HCT116 (cell line): ENCODE measurements around the gene MED10. TPM values are rescaled to one million over a fixed set of nuclear protein-coding genes. Genes with fewer than 3 reads are reported as not detected.

ENCODE experiments used
- ATAC-seq: fragments of 200-7000 bp; cut with Tn5 transposase; 2 replicates; pipeline ENCODE4 v1.9.1; 2020; ENCODE audit warnings: mild to moderate bottlenecking, moderate library complexity
- BruUV-seq: library from RNA; stranded (reverse); fragments of 400-500 nt; replicated peaks from 2 replicates; lab custom pipeline; 2021; lab: Mats Ljungman, UMichigan
- CTCF ChIA-PET: fragments of 300-600 bp; sonication (Branson Sonifier 250); formaldehyde crosslinking; loops from one replicate; lab custom pipeline; 2021; ENCODE audit warnings: antibody characterized with exemption; lab: Charles Lee
- POLR2A ChIA-PET: fragments of 300-600, 350-600 bp; sonication (Branson Sonifier 250); formaldehyde crosslinking; loops from one replicate; lab custom pipeline; 2021; ENCODE audit warnings: antibody characterized with exemption; lab: Charles Lee
- RAD21 ChIA-PET, 2 experiments: fragments of 300-600 bp; sonication (Branson Sonifier 250); formaldehyde crosslinking; loops; one replicate each; lab custom pipeline; 2023; ENCODE audit warnings: low total read pairs in 2 of 2; ENCODE audit not compliant: uncharacterized antibody in 2 of 2, unreplicated experiment in 2 of 2, low non-redundant PET in 1 of 2; lab: Charles Lee
- DNase-seq: peaks from one replicate; pipeline ENCODE4 v3.0.0-alpha.2; 2010; ENCODE audit warnings: low read depth, low spot score
- H2AFZ ChIP-seq: fragments of 200-600 bp; shearing (Covaris generic), sonication (generic); 2 replicates; pipeline ENCODE4 v1.6.1; 2017; ENCODE audit warnings: low read depth, mixed run types, mixed read lengths, antibody characterized with exemption, low read length; ENCODE audit not compliant: poor library complexity, severe bottlenecking
- H3K27ac ChIP-seq: 2 replicates; pipeline ENCODE4 v1.5.1; 2012; ENCODE audit warnings: low read depth, low read length
- H3K27me3 ChIP-seq: fragments of 200-600 bp; sonication (generic); 2 replicates; pipeline ENCODE4 v1.6.1; 2016; ENCODE audit warnings: mixed run types, low read length, mixed read lengths; ENCODE audit not compliant: insufficient read depth
- H3K36me3 ChIP-seq, 2 experiments: fragments of 200-500 bp in 1 of 2; fragments of 200-600 bp in 1 of 2; sonication (Bioruptor generic) in 1 of 2; sonication (generic) in 1 of 2; 2 replicates each; pipeline versions ENCODE4 v1.5.1 to v1.6.1; 2014 to 2016; ENCODE audit warnings: low read length in 2 of 2, inconsistent platforms in 1 of 2, mixed read lengths in 1 of 2, mixed run types in 1 of 2; ENCODE audit not compliant: insufficient read depth in 2 of 2, control insufficient read depth in 1 of 2
- H3K4me1 ChIP-seq, 2 experiments: fragments of 200-600 bp in 1 of 2; sonication (generic) in 1 of 2; 2 replicates each; pipeline versions ENCODE4 v1.5.1 to v1.6.1; 2012 to 2017; ENCODE audit warnings: low read length in 2 of 2, inconsistent platforms in 1 of 2, mild to moderate bottlenecking in 1 of 2, mixed read lengths in 1 of 2, mixed run types in 1 of 2, moderate library complexity in 1 of 2; ENCODE audit not compliant: insufficient read depth in 2 of 2, control insufficient read depth in 1 of 2
- H3K4me2 ChIP-seq: fragments of 200-600 bp; sonication (generic); 2 replicates; pipeline ENCODE4 v1.6.1; 2017; ENCODE audit warnings: mixed run types, low read length, mixed read lengths
- H3K4me3 ChIP-seq, 2 experiments: fragments of 200-600 bp in 1 of 2; sonication (generic) in 1 of 2; replicated peaks in 1 of 2; 2 replicates each; pipeline ENCODE4 v1.5.1; 2011 to 2016; ENCODE audit warnings: low read length in 2 of 2, control low read depth in 1 of 2, low read depth in 1 of 2, mild to moderate bottlenecking in 1 of 2, mixed read lengths in 1 of 2, mixed run types in 1 of 2
- H3K79me2 ChIP-seq: fragments of 200-600 bp; sonication (generic); 2 replicates; pipeline ENCODE4 v1.6.1; 2017; ENCODE audit warnings: mild to moderate bottlenecking, mixed run types, low read length, moderate library complexity, mixed read lengths; ENCODE audit not compliant: insufficient read depth
- H3K9ac ChIP-seq: fragments of 200-600 bp; sonication (generic); 2 replicates; pipeline ENCODE4 v1.6.1; 2016; ENCODE audit warnings: low read length, mixed read lengths
- H3K9me2 ChIP-seq: fragments of 200-600 bp; sonication (generic), shearing (Covaris generic); 2 replicates; pipeline ENCODE4 v1.6.1; 2017; ENCODE audit warnings: mixed run types, mild to moderate bottlenecking, moderate library complexity; ENCODE audit not compliant: insufficient read depth
- H3K9me3 ChIP-seq, 2 experiments: fragments of 200-500 bp in 1 of 2; fragments of 200-600 bp in 1 of 2; sonication (Bioruptor generic) in 1 of 2; sonication (generic) in 1 of 2; 2 replicates each; pipeline ENCODE4 v1.6.1; 2014 to 2017; ENCODE audit warnings: low read length in 2 of 2, mixed read lengths in 2 of 2, inconsistent platforms in 1 of 2, low read depth in 1 of 2, mild to moderate bottlenecking in 1 of 2, mixed run types in 1 of 2, moderate library complexity in 1 of 2; ENCODE audit not compliant: control insufficient read depth in 1 of 2, insufficient read depth in 1 of 2
- H4K20me1 ChIP-seq: fragments of 200-600 bp; sonication (generic), shearing (Covaris generic); 2 replicates; pipeline ENCODE4 v1.6.1; 2017; ENCODE audit warnings: mixed run types, mild to moderate bottlenecking, moderate library complexity; ENCODE audit not compliant: insufficient read depth
- CBX3 ChIP-seq: IDR thresholded peaks from 2 replicates; pipeline ENCODE4 v1.6.1; 2012; ENCODE audit warnings: low read depth
- CEBPB ChIP-seq: IDR thresholded peaks from 2 replicates; pipeline ENCODE4 v1.6.1; 2012; ENCODE audit warnings: low read depth
- CTCF ChIP-seq, 3 experiments: fragments of 200-600 bp in 1 of 3; sonication (generic) in 1 of 3; IDR thresholded peaks in 2 of 3; conservative IDR thresholded peaks in 1 of 3; 2 replicates each; pipeline ENCODE4 v1.5.1; 2012 to 2017; ENCODE audit warnings: low read depth in 2 of 3, low read length in 2 of 3, antibody characterized with exemption in 1 of 3, borderline replicate concordance in 1 of 3, control low read depth in 1 of 3, mild to moderate bottlenecking in 1 of 3, mixed read lengths in 1 of 3, mixed run types in 1 of 3, moderate library complexity in 1 of 3; ENCODE audit not compliant: insufficient read depth in 1 of 3
- ELF1 ChIP-seq: IDR thresholded peaks from 2 replicates; pipeline ENCODE4 v1.6.1; 2012; ENCODE audit warnings: low read depth, borderline replicate concordance
- EZH2phosphoT487 ChIP-seq: fragments of 200-600 bp; IDR thresholded peaks from 2 replicates; pipeline ENCODE4 v1.6.1; 2018; ENCODE audit warnings: antibody characterized with exemption, borderline replicate concordance
- FOSL1 ChIP-seq: IDR thresholded peaks from 2 replicates; pipeline ENCODE4 v1.6.1; 2012; ENCODE audit warnings: low read depth
- JUND ChIP-seq: IDR thresholded peaks from 2 replicates; pipeline ENCODE4 v1.6.1; 2012
- POLR2A ChIP-seq: IDR thresholded peaks from 2 replicates; pipeline ENCODE4 v1.7.0; 2011; ENCODE audit warnings: borderline replicate concordance; ENCODE audit not compliant: insufficient read depth, insufficient read length; ENCODE audit errors: extremely low read depth
- POLR2AphosphoS5 ChIP-seq: IDR thresholded peaks from 2 replicates; pipeline ENCODE4 v1.6.1; 2011; ENCODE audit warnings: mild to moderate bottlenecking, low read depth, low read length, moderate library complexity
- RAD21 ChIP-seq: IDR thresholded peaks from 2 replicates; pipeline ENCODE4 v1.6.1; 2012; ENCODE audit warnings: low read depth, mild to moderate bottlenecking
- SIN3A ChIP-seq: IDR thresholded peaks from 2 replicates; pipeline ENCODE4 v1.6.1; 2012; ENCODE audit warnings: low read depth
- SP1 ChIP-seq: IDR thresholded peaks from 2 replicates; pipeline ENCODE4 v1.6.1; 2012; ENCODE audit warnings: low read depth
- SRF ChIP-seq: IDR thresholded peaks from 2 replicates; pipeline ENCODE4 v1.6.1; 2012; ENCODE audit warnings: low read depth
- YY1 ChIP-seq: IDR thresholded peaks from 2 replicates; pipeline ENCODE4 v1.6.1; 2011; ENCODE audit warnings: low read length, low read depth, moderate library complexity, mild to moderate bottlenecking; ENCODE audit not compliant: insufficient replicate concordance; ENCODE audit errors: extremely low read depth
- ZFX ChIP-seq: fragments of 450-650 bp; IDR thresholded peaks from 2 replicates; pipeline ENCODE4 v1.6.1; 2017
- ZNF274 ChIP-seq: fragments of 200-500 bp; sonication (Bioruptor generic); IDR thresholded peaks from 2 replicates; pipeline ENCODE4 v1.6.1; 2014; ENCODE audit warnings: mild to moderate bottlenecking, low read depth, low read length, inconsistent platforms
- intact Hi-C: fragments of 100-400 bp; cut with micrococcal nuclease; formaldehyde crosslinking; loops from 2 replicates; pipeline ENCODE4 v1.10.0; 2022
- total RNA-seq: library from RNA; stranded (reverse); gene quantifications from one replicate; pipeline ENCODE4 v1.2.1, GENCODE V29; 2021; ENCODE audit not compliant: unreplicated experiment
- TF ChIP-seq, protein P1 (sequence below): IDR thresholded peaks from 2 replicates; pipeline ENCODE4 v1.6.1; 2012
- TF ChIP-seq, protein P2 (sequence below): IDR thresholded peaks from 2 replicates; pipeline ENCODE4 v1.6.1; 2012
- TF ChIP-seq, protein P3 (sequence below): IDR thresholded peaks from 2 replicates; pipeline ENCODE4 v1.6.1; 2011; ENCODE audit warnings: mild to moderate bottlenecking, low read length, moderate library complexity; ENCODE audit not compliant: insufficient replicate concordance; ENCODE audit errors: extremely low read depth

The MED10 gene
- total RNA-seq, 1 experiment from 2014 or later: 35.0 TPM

DNA sequence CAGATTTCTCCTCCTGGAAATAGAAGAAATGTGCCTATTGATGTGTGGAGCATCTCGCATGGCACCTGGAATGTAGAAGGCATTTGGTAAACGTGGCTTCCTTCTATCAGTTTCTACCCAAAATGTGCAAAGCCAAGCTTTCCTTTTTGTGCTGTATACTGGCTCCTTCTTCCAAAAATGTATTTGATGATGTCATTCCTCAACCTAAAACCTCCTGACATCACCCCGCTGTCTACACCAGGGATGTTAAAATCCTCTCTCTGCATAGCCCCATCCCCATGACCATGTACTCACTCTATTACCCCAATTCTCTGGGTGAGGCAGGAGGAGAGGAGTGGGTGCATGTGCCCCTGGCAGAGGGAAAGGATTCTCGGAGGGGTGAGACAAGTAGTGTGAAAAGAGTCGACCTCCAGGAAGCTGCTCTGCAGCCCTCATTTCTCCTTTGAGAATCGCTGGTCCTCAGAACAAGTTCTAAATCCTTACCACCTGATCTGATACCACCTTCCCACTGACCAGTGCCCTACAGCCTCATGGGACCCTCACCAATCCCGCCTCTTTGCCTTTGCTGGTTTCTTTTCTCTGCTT, 11.7 kb upstream of the MED10 start:
- ChIA-PET CTCF (no interaction called here), POLR2A (no interaction called here), RAD21 (no interaction called here)
- no peak overlapping the region for H3K9ac ChIP-seq
- no peaks in the 10 kb centered on the region for H4K20me1 ChIP-seq
- peaks cover 70% of the 10 kb centered on the region for H3K27me3 ChIP-seq
- no peaks in the 10 kb centered on the region for H3K9me2 ChIP-seq
- no peak for DNase-seq
- no peaks in the 10 kb centered on the region for H3K9me3 ChIP-seq
- no peak overlapping the region for H3K27ac ChIP-seq
- ATAC-seq: no peak
- H2AFZ ChIP-seq: no peak overlapping the region
- no peaks in the 10 kb centered on the region for H3K79me2 ChIP-seq
- intact Hi-C loops: no loop called here
- TF ChIP-seq SRF (no peak), EZH2phosphoT487 (no peak), POLR2AphosphoS5 (no peak), ZFX (no peak), RAD21 (no peak), SP1 (no peak), ELF1 (no peak), CBX3 (no peak), SIN3A (no peak), FOSL1 (no peak), CTCF (IDR thresholded peaks at IDR 0.05 in 2 of 3, conservative IDR thresholded peaks at IDR 0.05 in 1 of 3; ENCODE audit: borderline replicate concordance in 1 of 3, insufficient read depth in 1 of 3, low read depth in 2 of 3, low read length in 2 of 3) (no peak), JUND (no peak), YY1 (no peak), CEBPB (no peak), POLR2A (no peak), ZNF274 (no peak)
- TF ChIP-seq, protein P1, sequence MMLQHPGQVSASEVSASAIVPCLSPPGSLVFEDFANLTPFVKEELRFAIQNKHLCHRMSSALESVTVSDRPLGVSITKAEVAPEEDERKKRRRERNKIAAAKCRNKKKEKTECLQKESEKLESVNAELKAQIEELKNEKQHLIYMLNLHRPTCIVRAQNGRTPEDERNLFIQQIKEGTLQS: no peak
- TF ChIP-seq, protein P2, sequence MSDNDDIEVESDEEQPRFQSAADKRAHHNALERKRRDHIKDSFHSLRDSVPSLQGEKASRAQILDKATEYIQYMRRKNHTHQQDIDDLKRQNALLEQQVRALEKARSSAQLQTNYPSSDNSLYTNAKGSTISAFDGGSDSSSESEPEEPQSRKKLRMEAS: no peak
- TF ChIP-seq, protein P3, sequence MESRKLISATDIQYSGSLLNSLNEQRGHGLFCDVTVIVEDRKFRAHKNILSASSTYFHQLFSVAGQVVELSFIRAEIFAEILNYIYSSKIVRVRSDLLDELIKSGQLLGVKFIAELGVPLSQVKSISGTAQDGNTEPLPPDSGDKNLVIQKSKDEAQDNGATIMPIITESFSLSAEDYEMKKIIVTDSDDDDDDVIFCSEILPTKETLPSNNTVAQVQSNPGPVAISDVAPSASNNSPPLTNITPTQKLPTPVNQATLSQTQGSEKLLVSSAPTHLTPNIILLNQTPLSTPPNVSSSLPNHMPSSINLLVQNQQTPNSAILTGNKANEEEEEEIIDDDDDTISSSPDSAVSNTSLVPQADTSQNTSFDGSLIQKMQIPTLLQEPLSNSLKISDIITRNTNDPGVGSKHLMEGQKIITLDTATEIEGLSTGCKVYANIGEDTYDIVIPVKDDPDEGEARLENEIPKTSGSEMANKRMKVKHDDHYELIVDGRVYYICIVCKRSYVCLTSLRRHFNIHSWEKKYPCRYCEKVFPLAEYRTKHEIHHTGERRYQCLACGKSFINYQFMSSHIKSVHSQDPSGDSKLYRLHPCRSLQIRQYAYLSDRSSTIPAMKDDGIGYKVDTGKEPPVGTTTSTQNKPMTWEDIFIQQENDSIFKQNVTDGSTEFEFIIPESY: no peak
- H3K4me1 ChIP-seq: no peaks in the 10 kb centered on the region
- H3K36me3 ChIP-seq: no peaks in the 10 kb centered on the region
- no peak overlapping the region for H3K4me2 ChIP-seq
- no peak overlapping the region for H3K4me3 ChIP-seq
- BruUV-seq: no TSS peak
